CD4-positive, alpha-beta T cell treated with Interleukin-17A for 4 hours (primary cell): ENCODE measurements around the gene PELI1.
"Not testable (repeated sequence)": the region's sequence is repeated elsewhere in the genome, so short reads cannot be mapped to it uniquely, and the experiment has no call there.

ENCODE experiments used
- DNase-seq: peaks from one replicate; pipeline ENCODE4 v3.0.0-alpha.2; 2020; ENCODE audit warnings: mixed read lengths

The PELI1 gene

GRCh38 chr2:64081046-64081445, 63.2 kb downstream of the PELI1 start:
- no peak for DNase-seq

GRCh38 chr2:64080179-64080578, 64.0 kb downstream of the PELI1 start:
- DNase-seq: no peak

GRCh38 chr2:64079688-64080087, 64.5 kb downstream of the PELI1 start:
- not testable (repeated sequence) for DNase-seq

GRCh38 chr2:64076828-64077227, 67.4 kb downstream of the PELI1 start:
- not testable (repeated sequence) for DNase-seq

- DNase-seq: not testable (repeated sequence)
These were observed 69.6 kb downstream of the PELI1 start for GRCh38 chr2:64074616-64075015.

- DNase-seq: no peak
These were observed 76.9 kb downstream of the PELI1 start for GRCh38 chr2:64067326-64067725.

- DNase-seq: no peak
These were observed 78.7 kb downstream of the PELI1 start for GRCh38 chr2:64065516-64065915.

GRCh38 chr2:64063924-64064331, 80.3 kb downstream of the PELI1 start:
- no peak for DNase-seq

GRCh38 chr2:64063454-64063853, 80.8 kb downstream of the PELI1 start:
- DNase-seq: no peak

GRCh38 chr2:64062840-64063239, 81.4 kb downstream of the PELI1 start:
- DNase-seq: peak; percentile 13

GRCh38 chr2:64059270-64059669, 85.0 kb downstream of the PELI1 start:
- DNase-seq: no peak

- DNase-seq: no peak
These were observed 88.2 kb downstream of the PELI1 start for GRCh38 chr2:64056021-64056420.

- DNase-seq: no peak
These were observed 89.9 kb downstream of the PELI1 start for GRCh38 chr2:64054161-64054915.

- DNase-seq: peak; percentile 59
These were observed 91.6 kb downstream of the PELI1 start for GRCh38 chr2:64052463-64053241.

- DNase-seq: peak; percentile 79
These were observed 94.5 kb downstream of the PELI1 start for GRCh38 chr2:64049633-64050220.

GRCh38 chr2:64045938-64046337, 98.3 kb downstream of the PELI1 start:
- DNase-seq: no peak
